GM21526 (cell line): ENCODE data around the gene MBTD1.
"Not testable (repeated sequence)": the region's sequence is repeated elsewhere in the genome, so short reads cannot be mapped to it uniquely, and the experiment has no call there.

Experiments used
- ATAC-seq: cut with Tn5 transposase; IDR thresholded peaks from one replicate; pipeline ENCODE4 v1.9.1; 2021; ENCODE audit warnings: moderate library complexity; ENCODE audit not compliant: unreplicated experiment, low FRiP score

The MBTD1 gene

DNA sequence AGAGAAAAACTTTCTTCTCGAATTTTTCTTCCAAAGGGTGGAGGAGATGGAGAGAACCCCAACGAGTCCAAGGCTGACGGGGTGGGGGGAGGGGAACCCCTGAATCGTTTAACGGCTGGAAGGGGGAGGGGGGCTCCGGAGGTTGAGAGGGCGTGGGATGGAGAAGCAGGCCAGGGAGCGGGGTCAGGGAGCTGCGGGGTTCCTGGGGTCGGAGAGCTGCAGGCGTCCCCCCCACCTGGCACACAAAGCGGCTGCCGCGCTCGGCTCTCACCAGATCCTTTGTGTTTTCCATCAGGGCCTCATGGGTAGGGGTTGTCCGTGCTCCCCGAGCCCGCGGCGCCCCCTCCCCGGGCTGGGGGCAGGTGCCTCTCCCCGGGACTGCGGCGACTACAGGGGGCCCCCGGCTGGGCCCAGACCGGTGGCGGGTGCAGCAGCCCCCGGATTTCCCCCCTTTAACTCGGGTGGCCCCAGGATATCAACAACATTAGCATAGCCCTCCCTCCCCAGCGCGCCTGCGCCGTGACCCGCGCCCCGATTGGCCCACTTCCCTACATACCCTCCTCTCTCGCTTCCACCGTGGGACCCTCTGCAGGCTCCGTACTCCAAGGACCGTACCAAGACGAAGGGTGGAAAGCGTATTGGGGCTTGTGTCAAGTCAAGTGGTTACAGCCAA, at the start of gene MBTD1:
Gene MBTD1 (minus strand): TSS at position 486 of the 673 bp plus-strand sequence. CDS start 34,888 bp downstream, outside the sequence.
- peak; percentile 76 for ATAC-seq

DNA sequence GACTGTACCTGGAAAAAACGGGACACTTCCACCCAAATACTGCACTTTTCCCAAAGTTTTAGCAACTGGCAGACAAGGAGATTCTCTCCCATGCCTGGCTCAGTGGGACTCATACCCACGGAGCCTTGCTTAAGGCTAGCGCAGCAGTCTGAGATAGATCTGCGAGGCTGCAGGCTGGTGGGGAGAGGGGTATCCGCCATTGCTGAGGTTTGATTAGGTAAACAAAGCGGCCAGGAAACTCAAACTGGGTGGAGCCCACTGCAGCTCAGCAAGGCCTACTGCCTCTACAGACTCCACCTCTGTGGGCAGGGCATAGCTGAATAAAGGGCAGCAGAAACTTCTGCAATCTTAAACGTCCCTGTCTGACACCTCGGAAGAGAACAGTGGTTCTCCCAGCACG, 45.3 kb upstream of the MBTD1 start:
- no peak for ATAC-seq

DNA sequence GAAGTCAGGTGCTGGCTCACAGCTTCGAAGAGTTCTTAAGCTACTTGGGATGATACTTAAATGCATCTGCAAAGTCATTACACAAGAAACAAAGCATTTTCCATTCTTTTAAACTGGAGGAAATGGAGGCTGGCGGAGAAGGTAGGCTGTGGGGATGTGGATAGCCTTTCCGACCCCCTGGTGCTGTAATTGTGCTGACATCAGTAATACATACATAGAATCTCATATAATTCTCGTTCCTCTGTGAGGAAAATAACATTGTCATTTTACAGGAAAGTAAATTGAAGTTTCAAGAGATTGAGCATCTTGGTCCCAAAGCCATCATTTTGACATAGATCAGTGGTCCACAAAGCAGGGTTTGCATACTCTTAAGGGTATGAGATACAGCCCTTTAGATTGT, 40.0 kb upstream of the MBTD1 start:
- ATAC-seq, result no peak

DNA sequence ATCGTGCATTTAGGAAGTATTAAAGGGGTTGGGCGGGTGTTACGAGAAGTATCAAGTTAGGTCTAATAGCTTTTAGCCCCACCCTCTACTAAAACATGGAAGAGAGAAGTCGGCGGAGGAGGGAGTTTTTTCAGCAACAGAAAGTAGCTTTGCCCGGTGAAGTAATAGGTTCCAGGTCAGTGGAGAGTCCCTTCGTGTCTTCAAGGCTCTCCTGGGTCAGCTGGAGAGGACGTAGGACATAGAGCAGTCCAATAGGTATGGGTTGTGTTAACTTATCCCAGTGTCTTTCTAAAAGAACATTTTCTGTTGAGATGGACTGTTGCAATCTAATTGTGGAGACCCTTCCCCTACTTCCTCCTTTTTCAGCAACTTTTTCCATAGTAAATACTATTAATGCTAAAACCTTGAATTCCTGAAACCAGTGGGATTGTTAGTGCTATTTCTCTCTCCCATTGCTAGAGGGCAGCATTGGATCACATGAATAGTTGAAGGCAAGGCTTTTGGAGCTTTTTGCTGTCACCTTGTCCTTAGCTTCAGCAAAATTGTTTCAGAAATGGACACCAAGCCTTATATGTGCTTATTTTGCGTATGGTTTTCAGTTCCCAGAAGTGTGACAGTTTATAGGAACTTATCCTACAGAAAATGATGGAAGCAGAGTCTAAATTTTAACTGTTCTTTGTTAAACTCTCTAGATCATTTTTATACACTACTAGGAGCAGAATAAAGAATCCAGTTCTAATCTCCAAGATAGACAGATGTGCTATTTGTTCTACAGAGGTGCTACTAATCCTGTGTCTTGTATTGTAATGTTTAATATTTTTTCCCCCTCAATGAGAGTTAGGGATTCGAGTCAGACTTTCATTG, 38.9 kb upstream of the MBTD1 start:
- no peak for ATAC-seq

DNA sequence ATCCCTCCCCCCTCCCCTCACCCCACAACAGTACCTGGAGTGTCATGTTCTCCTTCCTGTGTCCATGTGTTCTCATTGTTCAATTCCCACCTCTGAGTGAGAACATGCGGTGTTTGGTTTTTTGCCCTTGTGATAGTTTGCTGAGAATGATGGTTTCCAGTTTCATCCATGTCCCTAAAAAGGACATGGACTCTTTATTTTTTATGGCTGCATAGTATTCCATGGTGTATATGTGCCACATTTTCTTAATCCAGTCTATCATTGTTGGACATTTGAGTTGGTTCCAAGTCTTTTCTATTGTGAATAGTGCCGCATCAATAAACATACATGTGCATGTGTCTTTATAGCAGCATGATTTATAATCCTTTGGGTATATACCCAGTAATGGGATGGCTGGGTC, 34.5 kb upstream of the MBTD1 start:
- ATAC-seq, result not testable (repeated sequence)

DNA sequence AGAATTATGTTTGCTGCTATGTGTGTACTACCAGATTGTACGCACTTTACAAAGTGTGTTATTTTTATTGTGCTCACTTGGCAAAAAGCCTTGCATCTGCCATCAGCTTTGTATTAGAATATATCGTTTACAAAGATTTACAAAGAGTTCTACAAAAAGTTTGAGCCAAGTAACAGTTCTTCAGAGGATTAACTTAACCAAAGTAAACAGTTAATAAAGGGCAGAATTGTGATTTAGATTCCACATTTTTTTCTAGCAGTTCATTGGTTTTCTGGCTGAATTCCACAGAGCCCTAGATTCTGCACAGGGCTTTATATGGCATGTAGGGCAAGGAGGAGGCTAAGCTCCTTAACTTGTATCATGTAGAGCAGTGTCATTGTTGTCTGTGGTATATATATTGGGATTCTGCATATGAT, 29.9 kb upstream of the MBTD1 start:
- no peak for ATAC-seq

DNA sequence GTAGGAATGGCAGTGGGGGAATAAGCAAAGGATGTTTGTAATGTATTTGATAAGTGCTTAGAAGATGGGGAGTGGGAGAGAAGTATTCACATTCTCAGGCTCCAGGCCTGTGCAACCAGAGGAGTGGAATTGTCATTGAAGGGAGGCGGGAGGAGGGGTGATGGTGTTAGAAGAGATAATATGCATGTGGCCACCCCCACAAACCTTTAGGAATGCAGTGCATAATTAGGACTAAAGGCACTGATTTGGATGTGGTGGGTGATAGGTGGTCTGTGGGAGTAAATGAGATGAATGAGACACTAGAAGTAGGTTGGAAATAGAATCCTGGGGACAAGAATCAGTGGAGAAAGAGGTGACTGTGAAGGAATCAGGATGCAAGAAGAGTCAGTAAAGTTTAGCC, 27.6 kb upstream of the MBTD1 start:
- ATAC-seq, result no peak

DNA sequence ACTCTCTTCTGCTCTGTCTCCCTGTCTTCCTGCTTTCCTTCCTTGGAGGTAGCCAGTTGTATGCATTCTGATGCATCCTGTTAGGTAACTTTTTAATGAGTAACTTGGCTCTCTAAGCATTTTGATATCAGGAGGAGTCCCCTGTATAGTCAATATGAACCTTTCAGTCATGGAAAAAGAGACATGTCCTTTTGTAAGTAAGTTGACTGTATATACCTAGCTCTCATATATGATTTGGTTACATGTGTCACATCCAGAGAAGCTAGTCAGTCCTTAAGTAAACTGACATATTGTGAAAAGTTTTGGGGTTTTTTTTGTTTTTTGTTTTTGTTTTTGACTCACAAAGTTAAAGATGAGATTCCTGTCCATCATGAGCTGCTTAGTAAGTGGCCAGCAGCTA, 19.3 kb upstream of the MBTD1 start:
- ATAC-seq, result no peak

DNA sequence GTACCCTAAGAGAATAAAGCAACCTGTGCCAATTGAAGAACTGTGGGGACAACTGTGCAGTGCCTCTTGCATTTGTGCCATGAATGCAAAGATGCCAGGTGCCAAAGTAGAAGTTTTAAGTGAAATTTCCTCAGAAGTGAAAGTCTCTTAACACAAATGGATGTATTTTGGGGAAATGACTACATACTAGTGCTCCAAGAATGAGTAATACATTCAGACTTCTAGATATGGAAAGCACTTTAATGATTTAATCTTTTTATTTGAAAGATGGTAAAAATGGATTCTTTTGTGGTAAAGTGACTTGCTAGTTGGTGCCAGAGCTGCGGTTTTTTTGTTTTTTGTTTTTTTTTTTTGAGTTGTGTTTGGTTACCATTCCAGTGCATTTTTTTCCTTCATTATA, 15.5 kb upstream of the MBTD1 start:
- no peak for ATAC-seq

DNA sequence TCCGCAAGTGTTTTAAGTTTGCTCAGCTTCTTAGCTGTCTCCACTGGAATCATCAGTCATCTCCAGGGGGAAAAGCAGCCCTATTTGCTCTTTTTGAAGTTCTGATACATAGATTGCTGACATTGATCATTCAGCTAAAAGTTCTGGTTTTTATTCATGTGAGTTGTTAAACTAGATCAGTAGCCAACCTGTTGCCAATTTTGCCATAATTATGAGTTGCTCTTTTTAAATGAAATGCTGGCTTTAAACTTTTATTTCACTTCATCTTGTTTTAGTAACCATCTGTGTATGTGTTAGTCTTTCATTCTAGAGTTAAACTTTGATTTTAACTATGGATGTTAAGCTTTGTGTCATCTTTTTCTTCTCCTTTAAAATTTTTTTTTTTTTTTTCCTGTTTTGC, 13.0 kb upstream of the MBTD1 start:
- no peak for ATAC-seq

DNA sequence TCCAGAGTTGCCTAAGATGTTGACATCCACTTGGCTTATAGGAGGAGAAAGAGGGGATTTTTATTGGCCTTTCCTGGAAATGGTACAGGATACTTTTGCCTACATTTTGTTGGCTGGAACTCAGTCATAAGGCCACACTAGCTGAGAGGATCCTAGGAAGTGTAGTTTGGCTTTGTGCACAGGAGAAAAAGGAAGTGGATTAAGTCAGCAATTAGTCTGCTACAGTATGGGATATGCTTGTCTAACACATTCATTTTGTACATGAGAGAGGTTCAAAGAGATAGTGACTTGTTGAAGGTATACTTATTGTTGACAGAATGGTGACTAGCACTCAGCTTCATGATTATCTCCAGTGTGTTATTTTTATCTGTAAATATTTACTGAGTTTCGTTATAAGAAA, 10.8 kb upstream of the MBTD1 start:
- no peak for ATAC-seq

DNA sequence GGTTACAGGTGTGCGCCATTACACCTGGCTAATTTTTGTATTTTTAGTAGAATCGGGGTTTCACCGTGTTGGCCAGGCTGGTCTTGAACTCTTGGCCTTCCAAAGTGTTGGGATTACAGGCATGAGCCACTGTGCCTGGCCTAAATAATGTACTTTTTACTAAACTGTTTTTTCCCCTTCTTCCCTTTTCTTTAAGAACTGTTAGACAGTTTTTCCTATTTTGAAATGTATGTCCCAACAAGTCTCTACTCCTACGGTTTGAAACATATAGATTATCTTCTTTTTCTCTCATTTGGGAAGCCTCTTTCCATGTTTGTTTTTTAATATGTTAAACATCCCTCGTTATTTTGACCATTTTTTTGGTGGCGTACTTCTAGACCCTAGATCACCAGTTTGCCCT, 10.1 kb upstream of the MBTD1 start:
- ATAC-seq, result no peak

DNA sequence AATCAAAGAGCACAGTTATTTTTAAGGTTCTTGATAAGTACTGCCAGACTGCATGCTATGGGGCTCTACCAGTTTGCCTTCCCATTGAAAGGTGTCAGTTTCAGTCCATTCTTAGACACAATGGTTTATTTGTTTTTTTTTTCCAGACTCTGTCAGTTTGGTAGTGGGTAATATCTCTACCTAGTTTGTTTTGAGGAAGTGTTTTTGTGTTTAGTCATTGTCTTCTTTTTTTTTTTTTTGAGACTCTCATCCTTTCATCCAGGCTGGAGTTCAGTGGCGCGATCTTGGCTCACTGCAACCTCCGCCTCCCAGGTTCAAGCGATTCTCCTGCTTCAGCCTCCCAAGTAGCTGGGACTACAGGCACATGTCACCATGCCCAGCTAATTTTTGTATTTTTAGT, 4.6 kb upstream of the MBTD1 start:
- not testable (repeated sequence) for ATAC-seq

DNA sequence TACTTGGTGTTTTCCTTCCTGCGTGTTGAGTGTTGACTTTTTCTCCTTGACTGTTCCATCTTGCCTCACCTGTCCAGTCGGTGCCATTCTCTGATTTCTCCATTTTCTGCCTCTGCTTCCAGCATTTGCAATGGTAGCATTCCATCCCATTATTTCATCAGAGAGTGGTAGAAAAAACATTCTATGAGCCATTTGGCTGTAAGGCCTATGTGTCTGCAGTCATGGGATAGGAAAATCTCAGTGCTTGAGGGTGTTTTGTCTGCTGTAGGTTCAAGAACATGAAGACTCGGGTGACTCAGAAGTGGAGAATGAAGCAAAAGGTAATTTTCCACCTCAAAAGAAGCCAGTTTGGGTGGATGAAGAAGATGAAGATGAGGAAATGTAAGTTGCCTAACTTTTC, 3.2 kb upstream of the MBTD1 start:
- no peak for ATAC-seq

DNA sequence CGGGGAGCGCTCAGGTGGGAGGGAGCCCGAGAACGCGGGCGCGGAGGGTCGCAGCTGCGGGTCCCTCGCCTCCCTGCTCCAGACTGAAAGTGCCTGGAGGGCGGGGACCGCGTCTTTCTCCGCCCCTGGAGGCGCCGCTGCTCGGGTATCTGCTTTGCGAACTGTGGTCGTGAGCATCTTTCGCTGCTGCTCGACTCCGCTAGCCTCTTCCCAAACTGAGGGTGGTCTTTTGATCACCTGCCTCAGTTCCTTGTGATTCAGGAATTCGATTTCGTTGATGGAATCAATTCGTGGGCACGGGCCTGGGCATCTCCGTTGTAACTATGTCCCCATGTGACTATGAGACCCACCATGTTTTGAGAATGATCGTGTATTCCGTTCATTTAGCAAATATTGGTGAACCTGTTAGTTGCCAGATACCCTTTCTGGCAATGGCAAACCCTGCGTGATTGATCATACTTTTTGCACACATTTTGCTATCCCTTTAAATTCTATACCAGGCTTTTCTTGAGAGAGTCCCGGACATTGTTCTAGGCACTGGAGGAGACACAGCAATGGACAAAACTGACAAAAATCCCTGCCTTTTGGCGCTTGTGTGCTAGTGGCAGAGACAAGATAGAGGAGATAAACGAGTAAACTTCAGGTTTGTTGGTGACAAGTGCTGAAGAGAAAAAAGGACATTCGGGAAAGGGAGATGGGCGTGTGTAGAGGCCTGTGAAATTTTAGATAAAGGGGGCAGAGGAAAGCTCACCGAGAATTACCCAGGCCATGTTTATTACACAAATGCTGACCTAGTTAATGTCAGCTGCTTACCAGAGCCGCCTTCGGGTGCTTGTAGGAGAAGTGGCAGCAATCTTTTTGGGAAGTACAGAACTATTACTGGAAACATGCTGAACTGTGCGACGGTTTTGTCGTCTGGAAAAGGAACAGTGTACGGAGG, 1.4 kb upstream of the MBTD1 start:
- no peak for ATAC-seq

DNA sequence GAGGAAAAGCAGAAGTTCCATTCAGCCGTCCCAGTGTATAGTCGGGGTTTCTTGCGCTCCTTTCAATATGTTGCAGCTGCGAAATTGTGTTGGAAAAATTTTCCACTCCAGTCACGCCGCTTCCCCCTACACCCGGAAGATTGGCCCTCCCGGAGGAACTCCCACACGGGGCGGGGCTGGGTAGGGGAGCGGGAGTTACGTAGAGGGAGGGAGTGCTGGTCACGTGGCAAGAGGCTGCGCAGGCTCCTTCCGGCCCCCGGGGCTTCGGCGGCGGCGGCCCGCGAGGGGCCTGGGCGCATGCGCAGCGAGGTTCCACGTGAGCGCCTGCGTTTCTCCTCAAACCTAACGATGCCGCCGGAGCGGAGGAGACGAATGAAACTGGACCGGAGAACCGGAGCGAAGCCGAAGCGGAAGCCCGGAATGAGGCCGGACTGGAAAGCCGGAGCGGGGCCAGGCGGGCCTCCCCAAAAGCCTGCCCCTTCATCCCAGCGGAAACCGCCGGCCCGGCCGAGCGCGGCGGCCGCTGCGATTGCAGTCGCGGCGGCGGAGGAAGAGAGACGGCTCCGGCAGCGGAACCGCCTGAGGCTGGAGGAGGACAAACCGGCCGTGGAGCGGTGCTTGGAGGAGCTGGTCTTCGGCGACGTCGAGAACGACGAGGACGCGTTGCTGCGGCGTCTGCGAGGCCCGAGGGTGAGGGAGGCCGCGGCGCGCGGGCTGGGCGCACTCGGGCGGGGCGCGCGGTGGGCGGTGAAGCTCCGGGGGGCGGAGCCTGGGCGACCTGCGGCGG, 581 bp upstream of the MBTD1 start, which contains the start of gene UTP18:
Gene UTP18 (plus strand): TSS at position 310 of the 787 bp plus-strand sequence. CDS start 39 bp downstream, at position 349.
- peak; percentile 65 for ATAC-seq

DNA sequence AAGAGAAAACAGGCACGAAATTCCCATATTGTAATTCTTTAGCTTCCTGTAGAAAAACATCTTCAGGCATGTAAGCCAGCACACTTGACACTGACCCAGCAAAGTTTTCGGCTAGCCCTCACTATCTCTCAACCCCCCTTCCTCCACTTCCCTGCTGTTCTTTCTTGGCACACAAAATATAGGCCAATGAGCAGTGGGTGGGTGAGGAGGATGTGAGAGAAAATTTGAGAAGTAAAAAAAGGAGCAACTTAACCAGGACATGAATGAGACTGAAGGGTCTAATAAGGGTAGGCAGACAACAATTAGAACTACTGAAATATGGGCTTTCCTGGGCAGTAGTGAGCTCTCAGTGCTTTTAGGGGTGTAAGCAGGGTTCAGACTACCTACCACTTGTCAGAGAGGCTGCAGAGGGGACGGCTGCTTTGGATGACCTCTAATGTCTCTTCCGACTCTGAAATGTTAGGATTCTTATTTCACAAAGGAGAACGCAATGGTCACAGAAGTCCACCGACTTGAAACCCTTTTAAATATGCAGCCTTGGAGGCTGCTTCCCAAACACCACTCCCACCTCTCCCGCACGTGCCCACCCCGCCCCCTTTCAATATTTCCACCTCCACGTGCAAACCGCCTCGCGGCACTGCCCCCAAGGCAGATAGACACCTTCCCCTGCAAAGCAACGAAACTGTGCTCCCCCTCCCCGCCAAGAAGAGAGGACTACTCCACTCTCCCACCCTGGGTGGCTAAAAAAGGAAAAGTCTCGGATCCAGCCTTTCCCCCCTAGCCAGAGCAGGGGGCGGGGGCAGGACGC, 889 bp downstream of the MBTD1 start:
- no peak for ATAC-seq

DNA sequence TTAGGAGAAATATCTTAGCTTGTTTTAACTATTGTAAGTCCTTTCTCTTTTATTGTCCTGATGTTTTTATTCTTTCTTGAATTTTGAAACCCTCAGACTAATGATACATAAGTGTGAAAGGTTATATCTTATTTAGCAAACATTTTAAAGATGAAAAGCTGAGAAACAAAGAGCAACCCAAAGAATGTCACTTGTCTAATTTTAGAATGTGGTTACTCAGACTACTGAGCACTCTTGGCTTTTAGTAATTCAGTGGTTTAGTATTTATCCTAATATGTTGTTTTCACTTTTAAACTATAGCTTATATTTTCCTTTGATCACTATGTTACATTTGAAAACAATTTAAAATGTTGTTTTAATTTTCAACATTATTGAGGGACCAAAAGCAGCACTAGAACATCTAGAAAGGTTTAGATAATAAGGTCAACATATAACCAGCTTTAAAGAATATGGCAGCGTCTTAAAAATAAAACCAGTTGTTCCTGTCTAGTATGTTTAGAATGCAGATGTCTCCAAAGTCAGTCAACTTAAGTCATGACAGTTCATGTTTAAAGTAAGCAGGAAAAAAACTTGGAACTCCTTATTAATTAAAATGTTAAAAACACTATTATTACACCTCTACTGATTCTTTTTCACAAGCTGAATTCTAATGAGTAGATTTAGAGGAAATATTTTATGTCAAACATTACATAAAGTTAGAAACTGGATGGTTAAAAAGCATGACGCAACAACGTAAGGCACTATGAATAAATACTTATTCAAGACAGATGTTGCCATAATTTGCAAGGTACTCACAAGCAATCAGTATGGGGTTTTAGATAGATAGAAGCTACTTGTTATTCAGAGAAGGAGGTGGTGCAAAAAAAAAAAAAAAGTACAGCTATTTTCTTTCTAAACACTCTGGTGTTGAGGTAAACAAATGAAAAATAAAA, 2.4 kb downstream of the MBTD1 start:
- ATAC-seq, result no peak
